GM23338 (cell line): Measurements from ENCODE around the gene TNPO1. TPM values are rescaled to one million over a fixed set of nuclear protein-coding genes. Genes with fewer than 3 reads are reported as not detected.

Source experiments
- ATAC-seq: fragments of 200-7000 bp; cut with Tn5 transposase; 3 replicates; pipeline ENCODE4 v1.9.1; 2020
- DNase-seq: peaks from one replicate; pipeline ENCODE4 v3.0.0-alpha.2; 2015; ENCODE audit warnings: low spot score
- H2AFZ ChIP-seq: fragments of 200-600 bp; sonication (generic); 2 replicates; pipeline ENCODE4 v1.8.0; 2016; ENCODE audit warnings: antibody characterized with exemption, mild to moderate bottlenecking, moderate library complexity
- H3F3A ChIP-seq: fragments of 200-600 bp; sonication (generic); replicated peaks from 2 replicates; pipeline ENCODE4 v1.8.0; 2017; ENCODE audit warnings: antibody characterized with exemption, mixed run types, low read depth
- H3K27ac ChIP-seq: fragments of 200-600 bp; sonication (generic); 2 replicates; pipeline ENCODE4 v1.6.1; 2016; ENCODE audit warnings: low read depth
- H3K27me3 ChIP-seq: fragments of 200-600 bp; sonication (generic); 2 replicates; pipeline ENCODE4 v1.8.0; 2016; ENCODE audit warnings: mild to moderate bottlenecking, mixed run types, moderate library complexity; ENCODE audit not compliant: insufficient read depth
- H3K36me3 ChIP-seq: fragments of 200-600 bp; sonication (generic); 2 replicates; pipeline ENCODE4 v1.8.0; 2016; ENCODE audit warnings: mild to moderate bottlenecking; ENCODE audit not compliant: insufficient read depth
- H3K4me1 ChIP-seq: fragments of 200-600 bp; sonication (generic); 2 replicates; pipeline ENCODE4 v1.8.0; 2016; ENCODE audit warnings: mild to moderate bottlenecking, moderate library complexity; ENCODE audit not compliant: insufficient read depth
- H3K4me2 ChIP-seq: fragments of 200-600 bp; sonication (generic); 2 replicates; pipeline ENCODE4 v1.7.1; 2017; ENCODE audit warnings: mixed run types
- H3K4me3 ChIP-seq: fragments of 200-600 bp; sonication (generic); 2 replicates; pipeline ENCODE4 v1.6.1; 2016; ENCODE audit warnings: mixed run types
- H3K79me2 ChIP-seq: fragments of 200-600 bp; sonication (generic); replicated peaks from 2 replicates; pipeline ENCODE4 v1.8.0; 2017; ENCODE audit warnings: mild to moderate bottlenecking; ENCODE audit not compliant: insufficient read depth
- H3K9me2 ChIP-seq: fragments of 200-600 bp; sonication (generic); 2 replicates; pipeline ENCODE4 v1.8.0; 2017; ENCODE audit not compliant: insufficient read depth
- H4K20me1 ChIP-seq: fragments of 200-600 bp; sonication (generic); replicated peaks from 2 replicates; pipeline ENCODE4 v1.8.0; 2017; ENCODE audit warnings: mild to moderate bottlenecking; ENCODE audit not compliant: insufficient read depth
- H3K27ac Mint-ChIP-seq: 2 replicates; pipeline ENCODE4 v1.8.0; 2020; ENCODE audit warnings: inconsistent platforms, mild to moderate bottlenecking, moderate library complexity, mixed read lengths
- H3K27me3 Mint-ChIP-seq: 3 replicates; pipeline ENCODE4 v1.8.0; 2022; ENCODE audit warnings: low read depth, mild to moderate bottlenecking, moderate library complexity, mixed read lengths, inconsistent platforms; ENCODE audit not compliant: insufficient read depth, poor library complexity
- H3K36me3 Mint-ChIP-seq: 3 replicates; pipeline ENCODE4 v1.8.0; 2021; ENCODE audit warnings: low read depth, mild to moderate bottlenecking, inconsistent platforms, moderate library complexity, mixed read lengths
- H3K4me1 Mint-ChIP-seq: 3 replicates; pipeline ENCODE4 v1.8.0; 2020; ENCODE audit warnings: mild to moderate bottlenecking, inconsistent platforms, mixed read lengths
- H3K4me3 Mint-ChIP-seq: 3 replicates; pipeline ENCODE4 v1.8.0; 2021; ENCODE audit warnings: moderate library complexity, mild to moderate bottlenecking, inconsistent platforms, mixed read lengths
- H3K9me3 Mint-ChIP-seq: 3 replicates; pipeline ENCODE4 v1.8.0; 2020; ENCODE audit warnings: moderate library complexity, mild to moderate bottlenecking, inconsistent platforms, mixed read lengths
- CREB1 ChIP-seq: fragments of 250-450 bp; sonication (Bioruptor Pico); IDR thresholded peaks from 2 replicates; pipeline ENCODE4 v1.5.0; 2020; ENCODE audit warnings: low read depth, mild to moderate bottlenecking, moderate library complexity
- CTCF ChIP-seq, 2 experiments: fragments of 200-600 bp in 1 of 2; sonication (generic) in 1 of 2; conservative IDR thresholded peaks; 2 replicates each; pipeline versions ENCODE4 v1.5.1 to v1.6.1; 2016 to 2017; ENCODE audit warnings: antibody characterized with exemption in 2 of 2, low read depth in 2 of 2, mild to moderate bottlenecking in 2 of 2, moderate library complexity in 1 of 2
- NANOG ChIP-seq: IDR thresholded peaks from 2 replicates; pipeline ENCODE4 v1.6.1; 2016; ENCODE audit warnings: antibody characterized with exemption, borderline replicate concordance
- REST ChIP-seq: IDR thresholded peaks from one replicate; pipeline ENCODE4 v1.6.1; 2018; ENCODE audit warnings: antibody characterized with exemption; ENCODE audit not compliant: unreplicated experiment
- ZNF462 ChIP-seq: fragments of 250-450 bp; sonication (Bioruptor Pico); IDR thresholded peaks from 2 replicates; pipeline ENCODE4 v1.5.0; 2020; ENCODE audit warnings: mild to moderate bottlenecking, moderate library complexity
- polyA plus RNA-seq: library from polyadenylated mRNA; unstranded; fragments of >200 nt; fragmentation: Nextera tagmentation; extraction: Ambion mirVana; gene quantifications from 2 replicates; pipeline ENCODE4 v1.2.1, GENCODE V29; 2016
- total RNA-seq: library from RNA; depleted of rRNA; stranded (reverse); fragments of >200 nt; shearing (Covaris generic); gene quantifications from 2 replicates; pipeline ENCODE4 v1.2.3, GENCODE V29; 2014

Gene TNPO1
- total and polyA plus RNA-seq, 2 experiments from 2014 or later: 117 to 197 TPM

- Histone ChIP-seq H3K36me3 (no peaks in the 10 kb centered on the region), H3F3A (no peaks in the 10 kb centered on the region), H3K27me3 (no peaks in the 10 kb centered on the region), H3K9me2 (no peaks in the 10 kb centered on the region), H3K4me3 (no peak overlapping the region), H3K4me2 (no peak overlapping the region), H3K27ac (no peak overlapping the region), H2AFZ (no peak overlapping the region), H3K79me2 (peaks cover 16% of the 10 kb centered on the region), H3K4me1 (0 out of 2 replicates have a peak, but pooled peaks cover 1% of the 10 kb centered on the region), H4K20me1 (no peaks in the 10 kb centered on the region; the same call in 1 of the 2 replicates)
- DNase-seq (no peak), ATAC-seq (no peak)
- Mint-ChIP-seq H3K36me3 (no peaks in the 10 kb centered on the region), H3K27me3 (no peaks in the 10 kb centered on the region), H3K9me3 (no peaks in the 10 kb centered on the region), H3K4me1 (peaks cover 1% of the 10 kb centered on the region), H3K27ac (no peak overlapping the region), H3K4me3 (no peak overlapping the region)
- TF ChIP-seq ZNF462 (CRISPR knock-in tag): no peak
- no peak for TF ChIP-seq CTCF (conservative IDR thresholded peaks at IDR 0.05; ENCODE audit: low read depth in 2 of 2)
- TF ChIP-seq NANOG: no peak
- no peak for TF ChIP-seq CREB1
- TF ChIP-seq REST: no peak
These were observed 18.5 kb downstream of the TNPO1 start for GRCh38 chr5:72834924-72835323.
